SK-N-SH treated with all-trans-retinoic acid at 6 μM for 48 hours (cell line): ENCODE results near the gene CFAP20DC.

Source experiments
- BACH2 ChIP-seq: fragments of 250-450 bp; sonication (Bioruptor Pico); IDR thresholded peaks from 2 replicates; pipeline ENCODE4 v1.9.0; 2021; ENCODE audit warnings: mild to moderate bottlenecking, borderline replicate concordance
- CREB5 ChIP-seq: fragments of 250-450 bp; sonication (Bioruptor Pico); IDR thresholded peaks from 2 replicates; pipeline ENCODE4 v1.5.1; 2020; ENCODE audit warnings: low read depth, mild to moderate bottlenecking, moderate library complexity
- CSRNP3 ChIP-seq: fragments of 250-450 bp; sonication (Bioruptor Pico); IDR thresholded peaks from 2 replicates; pipeline ENCODE4 v1.5.1; 2021; ENCODE audit warnings: mild to moderate bottlenecking, moderate library complexity
- OSR1 ChIP-seq: fragments of 250-450 bp; sonication (Bioruptor Pico); IDR thresholded peaks from 2 replicates; pipeline ENCODE4 v1.8.0; 2022; ENCODE audit warnings: moderate library complexity, mild to moderate bottlenecking, inconsistent platforms
- PATZ1 ChIP-seq: fragments of 250-450 bp; sonication (Bioruptor Pico); IDR thresholded peaks from 2 replicates; pipeline ENCODE4 v1.8.0; 2020; ENCODE audit warnings: mild to moderate bottlenecking, moderate library complexity, borderline replicate concordance
- POU6F1 ChIP-seq: fragments of 250-450 bp; sonication (Bioruptor Pico); IDR thresholded peaks from 2 replicates; pipeline ENCODE4 v1.8.0; 2021; ENCODE audit warnings: low read depth, mild to moderate bottlenecking, moderate library complexity, borderline replicate concordance
- PPARA ChIP-seq: fragments of 250-450 bp; sonication (Bioruptor Pico); IDR thresholded peaks from 2 replicates; pipeline ENCODE4 v1.5.0; 2020; ENCODE audit warnings: mild to moderate bottlenecking, borderline replicate concordance
- RARB ChIP-seq: fragments of 250-450 bp; sonication (Bioruptor Pico); IDR thresholded peaks from 2 replicates; pipeline ENCODE4 v1.8.0; 2021; ENCODE audit warnings: mild to moderate bottlenecking, moderate library complexity
- TOX ChIP-seq: fragments of 250-450 bp; sonication (Bioruptor Pico); IDR thresholded peaks from 2 replicates; pipeline ENCODE4 v1.8.0; 2021; ENCODE audit warnings: mild to moderate bottlenecking, moderate library complexity, borderline replicate concordance
- ZFP30 ChIP-seq: fragments of 450-650 bp; formaldehyde crosslinking; IDR thresholded peaks from 2 replicates; pipeline ENCODE4 v1.5.0; 2022; ENCODE audit warnings: mild to moderate bottlenecking, moderate library complexity
- ZNF565 ChIP-seq: fragments of 450-650 bp; formaldehyde crosslinking; conservative IDR thresholded peaks from 2 replicates; pipeline ENCODE4 v1.5.0; 2020; ENCODE audit warnings: low read depth, mild to moderate bottlenecking, moderate library complexity

- no peak for TF ChIP-seq ZFP30
- TF ChIP-seq OSR1 (CRISPR knock-in tag): no peak
- no peak for TF ChIP-seq ZNF565 (CRISPR knock-in tag)
- TF ChIP-seq BACH2 (CRISPR knock-in tag): no peak
- no peak for TF ChIP-seq CREB5 (CRISPR knock-in tag)
- no peak for TF ChIP-seq CSRNP3 (CRISPR knock-in tag)
- no peak for TF ChIP-seq PATZ1
- no peak for TF ChIP-seq POU6F1 (CRISPR knock-in tag)
- no peak for TF ChIP-seq RARB (CRISPR knock-in tag)
- TF ChIP-seq PPARA (CRISPR knock-in tag): no peak
- no peak for TF ChIP-seq TOX (CRISPR knock-in tag)
Observed at GRCh38 chr3:58863206-58863605, 186.6 kb downstream of the CFAP20DC start.
